H9 (cell line): ENCODE measurements around the gene CGA. TPM values are rescaled to one million over a fixed set of nuclear protein-coding genes. Genes with fewer than 3 reads are reported as not detected.

Source experiments
- DNase-seq: peaks from one replicate; pipeline ENCODE4 v3.0.0-alpha.2; 2017
- H2AFZ ChIP-seq: one replicate; pipeline ENCODE4 v1.6.1; 2013; ENCODE audit warnings: mild to moderate bottlenecking, low read length, control low read depth, moderate library complexity
- H2AK5ac ChIP-seq: 2 replicates; pipeline ENCODE4 v1.6.1; 2013; ENCODE audit warnings: low read length, control low read depth, mixed read lengths; ENCODE audit not compliant: insufficient read length
- H2BK120ac ChIP-seq: one replicate; pipeline ENCODE4 v1.6.1; 2013; ENCODE audit warnings: low read depth, mild to moderate bottlenecking, low read length, control low read depth, inconsistent platforms; ENCODE audit not compliant: poor library complexity, severe bottlenecking
- H2BK12ac ChIP-seq: 2 replicates; pipeline ENCODE4 v1.6.1; 2013; ENCODE audit warnings: low read length, control low read depth, mixed read lengths, low read depth; ENCODE audit not compliant: insufficient read length
- H2BK15ac ChIP-seq: 2 replicates; pipeline ENCODE4 v1.6.1; 2013; ENCODE audit warnings: low read depth, low read length, control low read depth
- H2BK20ac ChIP-seq: one replicate; pipeline ENCODE4 v1.6.1; 2013; ENCODE audit warnings: low read depth, mild to moderate bottlenecking, low read length, control low read depth, inconsistent platforms; ENCODE audit not compliant: poor library complexity, severe bottlenecking
- H2BK5ac ChIP-seq: 2 replicates; pipeline ENCODE4 v1.6.1; 2013; ENCODE audit warnings: low read length, control low read depth, mixed read lengths; ENCODE audit not compliant: insufficient read length
- H3K14ac ChIP-seq: 2 replicates; pipeline ENCODE4 v1.6.1; 2013; ENCODE audit warnings: low read length, control low read depth; ENCODE audit not compliant: insufficient read depth
- H3K18ac ChIP-seq: 2 replicates; pipeline ENCODE4 v1.6.1; 2013; ENCODE audit warnings: low read depth, mild to moderate bottlenecking, mixed read lengths, low read length, control low read depth; ENCODE audit not compliant: insufficient read length
- H3K23ac ChIP-seq: 2 replicates; pipeline ENCODE4 v1.6.1; 2013; ENCODE audit warnings: low read length, control low read depth, mixed read lengths, low read depth; ENCODE audit not compliant: insufficient read length
- H3K23me2 ChIP-seq: 2 replicates; pipeline ENCODE4 v1.6.1; 2013; ENCODE audit warnings: low read depth, mild to moderate bottlenecking, mixed read lengths, low read length, control low read depth; ENCODE audit not compliant: insufficient read length, poor library complexity, severe bottlenecking
- H3K27ac ChIP-seq: 2 replicates; pipeline ENCODE4 v1.5.1; 2013; ENCODE audit warnings: low read length, control low read depth, mixed read lengths, low read depth; ENCODE audit not compliant: insufficient read length
- H3K27me3 ChIP-seq: 2 replicates; pipeline ENCODE4 v1.6.1; 2013; ENCODE audit warnings: low read length, control low read depth, inconsistent platforms; ENCODE audit not compliant: insufficient read depth
- H3K4ac ChIP-seq: 2 replicates; pipeline ENCODE4 v1.6.1; 2013; ENCODE audit warnings: low read depth, mild to moderate bottlenecking, control low read depth, inconsistent platforms, low read length, moderate library complexity
- H3K4me1 ChIP-seq: 2 replicates; pipeline ENCODE4 v1.6.1; 2013; ENCODE audit warnings: low read length, control low read depth, inconsistent platforms; ENCODE audit not compliant: insufficient read depth
- H3K4me2 ChIP-seq: 2 replicates; pipeline ENCODE4 v1.6.1; 2013; ENCODE audit warnings: low read length, control low read depth, mixed read lengths; ENCODE audit not compliant: insufficient read length, insufficient read depth
- H3K56ac ChIP-seq: 2 replicates; pipeline ENCODE4 v1.6.1; 2013; ENCODE audit warnings: low read depth, mild to moderate bottlenecking, mixed read lengths, low read length, control low read depth; ENCODE audit not compliant: insufficient read length
- H3K79me1 ChIP-seq: 2 replicates; pipeline ENCODE4 v1.6.1; 2013; ENCODE audit warnings: low read depth, mild to moderate bottlenecking, moderate library complexity, low read length, control low read depth, inconsistent platforms; ENCODE audit not compliant: insufficient read depth, poor library complexity, severe bottlenecking
- H3K79me2 ChIP-seq: 2 replicates; pipeline ENCODE4 v1.6.1; 2013; ENCODE audit warnings: low read length, control low read depth, inconsistent platforms; ENCODE audit not compliant: insufficient read depth
- H3K9ac ChIP-seq: 2 replicates; pipeline ENCODE4 v1.6.1; 2013; ENCODE audit warnings: low read length, control low read depth, mixed read lengths; ENCODE audit not compliant: insufficient read length; ENCODE audit errors: extremely low read depth
- H3K9me3 ChIP-seq: one replicate; pipeline ENCODE4 v1.6.1; 2013; ENCODE audit warnings: low read depth, low read length, inconsistent platforms; ENCODE audit not compliant: control insufficient read depth
- H3T11ph ChIP-seq: one replicate; pipeline ENCODE4 v1.6.1; 2013; ENCODE audit warnings: mild to moderate bottlenecking, low read length, control low read depth, inconsistent platforms
- H4K20me1 ChIP-seq: one replicate; pipeline ENCODE4 v1.6.1; 2013; ENCODE audit not compliant: control insufficient read depth, insufficient read length, insufficient read depth
- H4K5ac ChIP-seq: 2 replicates; pipeline ENCODE4 v1.6.1; 2013; ENCODE audit warnings: low read depth, mild to moderate bottlenecking, mixed read lengths, low read length, control low read depth; ENCODE audit not compliant: insufficient read length
- H4K8ac ChIP-seq: replicated peaks from 2 replicates; pipeline ENCODE4 v1.6.1; 2013; ENCODE audit warnings: low read length, control low read depth, mixed read lengths, low read depth; ENCODE audit not compliant: insufficient read length
- H4K91ac ChIP-seq: 2 replicates; pipeline ENCODE4 v1.6.1; 2013; ENCODE audit warnings: low read depth, mild to moderate bottlenecking, moderate library complexity, mixed read lengths, low read length, control low read depth; ENCODE audit not compliant: insufficient read length
- H3K27ac Mint-ChIP-seq, 3 experiments: 2 replicates in 2 of 3; 3 replicates in 1 of 3; pipeline ENCODE4 v1.8.0; 2020 to 2021; ENCODE audit warnings: mixed read lengths in 3 of 3, mild to moderate bottlenecking in 1 of 3, moderate library complexity in 1 of 3
- H3K27me3 Mint-ChIP-seq: 2 replicates; pipeline ENCODE4 v1.8.0; 2021; ENCODE audit warnings: low read depth, mild to moderate bottlenecking, moderate library complexity, mixed read lengths
- H3K36me3 Mint-ChIP-seq, 3 experiments: 2 replicates in 2 of 3; 3 replicates in 1 of 3; pipeline ENCODE4 v1.8.0; 2020 to 2021; ENCODE audit warnings: low read depth in 3 of 3, mixed read lengths in 3 of 3; ENCODE audit not compliant: insufficient read depth in 1 of 3
- H3K4me1 Mint-ChIP-seq, 2 experiments: 2 replicates each; pipeline ENCODE4 v1.8.0; 2020; ENCODE audit warnings: mixed read lengths in 2 of 2
- H3K4me3 Mint-ChIP-seq, 2 experiments: 2 replicates in 1 of 2; 3 replicates in 1 of 2; pipeline ENCODE4 v1.8.0; 2020 to 2021; ENCODE audit warnings: mild to moderate bottlenecking in 2 of 2, mixed read lengths in 2 of 2, moderate library complexity in 1 of 2
- H3K9me3 Mint-ChIP-seq, 2 experiments: 2 replicates in 1 of 2; 3 replicates in 1 of 2; pipeline ENCODE4 v1.8.0; 2020; ENCODE audit warnings: mild to moderate bottlenecking in 2 of 2, mixed read lengths in 2 of 2, moderate library complexity in 1 of 2
- CTCF ChIP-seq: fragments of 200-600 bp; sonication (generic); conservative IDR thresholded peaks from 3 replicates; pipeline ENCODE4 v1.8.0; 2021; ENCODE audit warnings: antibody characterized with exemption, mild to moderate bottlenecking
- WGBS: extraction: QIAGEN DNeasy Blood & Tissue Kit; methylation state at CpG from one replicate; pipeline ENCODE4 v1.1.7; 2013; ENCODE audit warnings: missing lambda C conversion rate, low lambda C conversion rate, mixed read lengths; ENCODE audit not compliant: insufficient read length; ENCODE audit errors: extremely low coverage; 5-methylcytosine and 5-hydroxymethylcytosine counted together
- total RNA-seq: library from RNA; stranded (reverse); gene quantifications from 2 replicates; pipeline ENCODE4 v1.2.1, GENCODE V29; 2021

CGA gene
- total RNA-seq, 1 experiment from 2014 or later = not detected

- Histone ChIP-seq H4K20me1 (no peaks in the 10 kb centered on the region), H3K79me2 (no peaks in the 10 kb centered on the region), H3K23ac (no peak overlapping the region), H2BK12ac (no peak overlapping the region), H2AFZ (no peak overlapping the region), H3K18ac (no peak overlapping the region), H3K23me2 (no peaks in the 10 kb centered on the region), H3K4me1 (no peaks in the 10 kb centered on the region), H4K5ac (no peak overlapping the region), H3K4me2 (no peak overlapping the region), H2BK15ac (no peak overlapping the region), H3K9ac (no peak overlapping the region), H3K56ac (no peak overlapping the region), H2AK5ac (no peak overlapping the region), H3K27me3 (no peaks in the 10 kb centered on the region), H2BK120ac (no peak overlapping the region), H3K4ac (no peak overlapping the region), H3K79me1 (no peaks in the 10 kb centered on the region), H3K14ac (no peak overlapping the region), H2BK5ac (no peak overlapping the region), H2BK20ac (no peak overlapping the region), H4K91ac (no peak overlapping the region), H3T11ph (no peak overlapping the region), H4K8ac (no peak overlapping the region), H3K9me3 (no peaks in the 10 kb centered on the region), H3K27ac (no peak overlapping the region)
- Mint-ChIP-seq H3K4me3 (no peak overlapping the region), H3K27ac (no peak overlapping the region), H3K4me1 (peaks cover 5 to 6% of the 10 kb centered on the region in 2 experiments; a peak in 3 of 4 replicates), H3K36me3 (peaks cover 0 to 3% (median 0%) of the 10 kb centered on the region in 3 experiments; a peak in 3 of 7 replicates), H3K27me3 (peaks cover 12% of the 10 kb centered on the region), H3K9me3 (peaks cover 3 to 5% of the 10 kb centered on the region in 2 experiments; a peak in 4 of 5 replicates)
- no peak for DNase-seq
- no CpG with 5 or more reads among the region's 4 CpGs for WGBS
- TF ChIP-seq CTCF = no peak
Measured at GRCh38 chr6:87040729-87041128, 54.2 kb downstream of the CGA start.

Other genes with a start within 250 kb of the CGA start
- not detected in 2 replicates for gene HTR1E, start 157.6 kb downstream of the CGA start, total RNA-seq
- gene ZNF292, start 60.5 kb upstream of the CGA start, total RNA-seq = 36.2 and 38.7 TPM in 2 replicates
- 5.8 and 6.6 TPM in 2 replicates for gene SMIM8, start 227.5 kb upstream of the CGA start, total RNA-seq
- 2.1 and 2.3 TPM in 2 replicates for gene GJB7, start 234.2 kb upstream of the CGA start, total RNA-seq
- gene C6orf163, start 249.7 kb upstream of the CGA start, total RNA-seq = 1.2 and 1.4 TPM in 2 replicates